Astrocyte of the spinal cord (primary cell): ENCODE measurements around the gene DAZAP1.
A peak's percentile ranks its signal among the peaks of the same experiment; 100 is the strongest.

Source experiments
- DNase-seq: peaks from one replicate; pipeline ENCODE4 v3.0.0; 2011; ENCODE audit warnings: low read depth, low spot score
- H3K4me3 ChIP-seq: 2 replicates; pipeline ENCODE4 v1.5.1; 2011; ENCODE audit warnings: low read depth, mild to moderate bottlenecking, low read length, moderate library complexity
- CTCF ChIP-seq: IDR thresholded peaks from 2 replicates; pipeline ENCODE4 v1.5.1; 2012; ENCODE audit warnings: low read depth, mild to moderate bottlenecking, low read length, inconsistent platforms
- in situ Hi-C: cut with HindIII; loops from 2 replicates; pipeline ENCODE4 v1.10.0; 2017; ENCODE audit warnings: low sequenced_read_pairs

The DAZAP1 gene

GRCh38 chr19:1407528-1408299 is at the start of gene DAZAP1:
DAZAP1 (plus strand) TSS chr19:1407586; CDS start chr19:1407774, 188 bp downstream.
- TF ChIP-seq CTCF = no peak
- DNase-seq = no peak
- in situ Hi-C loops = no loop called here
- H3K4me3 ChIP-seq = peak within 1 kb of the TSS; percentile 87

DNA sequence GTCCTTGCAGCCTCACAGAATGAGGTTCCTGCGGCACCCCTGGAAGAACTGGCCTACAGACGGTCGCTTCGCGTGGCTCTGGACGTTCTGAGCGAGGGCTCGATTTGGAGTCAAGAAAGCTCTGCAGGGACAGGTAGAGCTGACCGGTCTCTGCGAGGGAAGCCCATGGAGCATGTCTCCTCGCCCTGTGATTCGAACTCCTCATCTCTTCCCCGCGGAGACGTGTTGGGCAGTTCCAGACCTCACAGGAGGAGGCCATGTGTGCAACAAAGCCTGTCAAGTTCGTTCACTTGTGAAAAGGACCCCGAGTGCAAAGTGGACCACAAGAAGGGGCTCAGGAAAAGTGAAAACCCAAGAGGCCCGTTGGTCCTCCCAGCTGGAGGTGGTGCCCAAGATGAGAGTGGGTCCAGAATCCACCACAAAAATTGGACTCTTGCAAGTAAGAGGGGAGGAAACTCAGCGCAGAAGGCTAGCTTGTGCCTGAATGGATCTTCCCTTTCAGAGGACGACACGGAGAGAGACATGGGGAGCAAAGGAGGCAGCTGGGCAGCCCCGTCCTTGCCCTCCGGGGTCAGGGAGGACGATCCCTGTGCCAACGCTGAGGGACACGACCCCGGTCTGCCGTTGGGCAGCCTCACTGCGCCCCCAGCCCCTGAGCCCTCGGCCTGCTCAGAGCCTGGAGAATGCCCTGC is 47.1 kb upstream of the DAZAP1 start:
- DNase-seq = peak; percentile 32
- in situ Hi-C loops = no loop called here
- TF ChIP-seq CTCF = no peak
- no peak overlapping the region for H3K4me3 ChIP-seq

DNA sequence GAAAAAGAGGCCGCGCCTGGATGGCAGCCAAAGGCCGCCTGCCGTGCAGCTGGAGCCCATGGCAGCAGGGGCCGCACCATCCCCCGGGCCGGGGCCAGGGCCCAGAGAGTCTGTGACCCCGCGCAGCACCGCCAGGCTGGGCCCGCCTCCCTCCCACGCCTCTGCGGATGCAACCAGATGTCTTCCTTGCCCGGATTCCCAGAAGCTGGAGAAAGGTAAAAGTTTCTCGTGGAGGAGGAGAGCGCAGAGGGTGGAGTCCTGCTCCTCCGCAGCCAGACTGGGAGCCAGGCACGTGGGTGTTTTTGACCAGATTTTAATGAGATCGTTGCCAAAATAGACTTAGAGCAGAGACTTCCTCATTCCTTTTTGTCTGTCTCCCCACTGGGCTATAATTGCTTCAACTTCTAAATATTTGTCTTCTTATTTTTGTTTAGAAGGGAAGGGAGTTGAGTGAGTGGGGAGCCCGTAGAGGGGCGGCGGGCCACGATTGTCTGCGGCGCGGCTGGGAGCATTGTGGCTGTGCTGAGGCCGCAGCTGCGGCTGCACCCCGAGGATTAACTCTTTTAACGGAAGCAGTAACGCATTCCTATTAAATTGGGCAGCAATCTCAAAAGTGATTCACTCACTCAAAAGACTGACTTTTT is 46.4 kb upstream of the DAZAP1 start:
- peak overlapping the region; percentile 27 for H3K4me3 ChIP-seq
- peak; percentile 79 for DNase-seq
- in situ Hi-C loops = no loop called here
- TF ChIP-seq CTCF = no peak

DNA sequence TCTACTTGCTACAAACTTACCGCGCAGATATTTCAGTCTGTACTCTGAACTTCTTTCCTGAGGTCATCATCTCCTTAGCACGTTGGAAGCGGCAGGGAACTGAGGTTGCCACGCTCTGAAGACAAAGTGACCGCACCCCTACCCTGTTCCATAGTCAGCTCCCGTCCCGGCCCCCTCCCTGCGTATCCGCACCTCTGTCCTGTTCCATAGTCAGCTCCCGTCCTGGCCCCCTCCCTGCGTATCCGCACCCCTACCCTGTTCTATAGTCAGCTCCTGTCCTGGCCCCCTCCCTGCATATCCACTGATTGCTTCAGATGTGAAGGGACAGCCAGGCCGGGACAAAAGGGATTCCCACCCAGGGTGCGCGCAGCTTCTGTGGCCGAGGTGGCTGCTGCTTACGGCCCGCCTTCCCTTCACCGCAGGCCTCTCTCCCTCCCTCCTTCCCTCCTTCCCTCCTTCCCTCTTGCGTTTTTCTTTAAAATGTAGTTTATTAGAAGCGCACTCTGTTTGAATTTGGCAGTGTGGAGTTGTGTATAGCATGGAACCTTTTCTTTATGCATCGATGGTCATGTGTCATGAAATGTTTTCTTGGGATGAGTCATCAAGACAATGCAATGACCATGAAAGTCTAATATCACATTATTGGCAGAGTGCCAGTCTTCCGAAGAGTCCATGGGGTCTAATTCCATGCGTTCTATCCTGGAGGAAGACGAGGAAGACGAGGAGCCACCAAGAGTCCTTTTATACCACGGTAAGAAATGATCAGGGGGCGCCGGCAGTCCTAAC is 45.6 kb upstream of the DAZAP1 start:
- TF ChIP-seq CTCF = no peak
- H3K4me3 ChIP-seq = peak overlapping the region; percentile 27
- in situ Hi-C loops = no loop called here
- peak; percentile 84 for DNase-seq

DNA sequence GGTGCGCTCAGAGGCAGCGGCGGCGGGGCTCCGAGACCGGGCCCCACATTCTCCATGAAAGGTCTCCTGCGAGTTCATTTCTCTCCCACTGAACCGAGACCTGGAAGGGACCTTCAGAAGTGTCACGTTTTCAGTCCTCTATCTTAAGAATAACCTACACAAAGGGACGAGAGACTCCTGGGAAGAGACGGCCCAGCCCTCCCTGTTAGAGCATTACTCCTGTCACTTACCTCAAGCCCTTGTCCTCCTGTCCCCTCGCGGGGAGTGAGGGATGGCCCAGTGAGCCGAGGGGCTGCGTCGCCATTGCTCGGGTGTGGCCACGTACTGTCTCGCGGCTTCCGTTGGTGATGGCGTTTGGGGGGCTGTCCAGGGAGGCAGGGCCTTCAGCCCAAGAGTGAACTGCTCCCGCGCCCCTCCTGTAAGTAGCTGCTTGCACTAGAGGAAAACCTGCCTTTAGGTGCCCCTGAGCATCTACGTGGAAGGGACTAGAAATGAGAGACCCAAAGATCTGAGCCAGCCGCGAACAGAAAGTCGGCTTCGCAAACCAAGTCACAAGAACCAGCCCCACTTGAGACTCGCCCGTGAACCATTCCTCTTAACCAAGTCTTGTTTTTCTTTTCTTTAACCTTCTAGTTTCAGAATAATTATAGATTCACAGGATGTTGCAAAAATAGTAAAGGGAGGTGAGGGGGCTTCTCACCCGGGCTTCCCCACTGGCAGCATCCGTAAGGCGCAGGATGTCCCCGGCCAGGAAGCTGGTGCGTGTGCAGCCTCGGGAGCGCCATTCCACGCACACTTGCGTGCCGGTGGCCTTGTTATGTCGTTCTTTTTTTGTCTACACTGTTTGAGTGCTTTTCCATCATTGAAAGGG is 44.8 kb upstream of the DAZAP1 start:
- no peak for DNase-seq
- no peak for TF ChIP-seq CTCF
- in situ Hi-C loops = no loop called here
- no peak overlapping the region for H3K4me3 ChIP-seq
